ENCODE data around the gene S100A9.

S100A9 gene

DNA sequence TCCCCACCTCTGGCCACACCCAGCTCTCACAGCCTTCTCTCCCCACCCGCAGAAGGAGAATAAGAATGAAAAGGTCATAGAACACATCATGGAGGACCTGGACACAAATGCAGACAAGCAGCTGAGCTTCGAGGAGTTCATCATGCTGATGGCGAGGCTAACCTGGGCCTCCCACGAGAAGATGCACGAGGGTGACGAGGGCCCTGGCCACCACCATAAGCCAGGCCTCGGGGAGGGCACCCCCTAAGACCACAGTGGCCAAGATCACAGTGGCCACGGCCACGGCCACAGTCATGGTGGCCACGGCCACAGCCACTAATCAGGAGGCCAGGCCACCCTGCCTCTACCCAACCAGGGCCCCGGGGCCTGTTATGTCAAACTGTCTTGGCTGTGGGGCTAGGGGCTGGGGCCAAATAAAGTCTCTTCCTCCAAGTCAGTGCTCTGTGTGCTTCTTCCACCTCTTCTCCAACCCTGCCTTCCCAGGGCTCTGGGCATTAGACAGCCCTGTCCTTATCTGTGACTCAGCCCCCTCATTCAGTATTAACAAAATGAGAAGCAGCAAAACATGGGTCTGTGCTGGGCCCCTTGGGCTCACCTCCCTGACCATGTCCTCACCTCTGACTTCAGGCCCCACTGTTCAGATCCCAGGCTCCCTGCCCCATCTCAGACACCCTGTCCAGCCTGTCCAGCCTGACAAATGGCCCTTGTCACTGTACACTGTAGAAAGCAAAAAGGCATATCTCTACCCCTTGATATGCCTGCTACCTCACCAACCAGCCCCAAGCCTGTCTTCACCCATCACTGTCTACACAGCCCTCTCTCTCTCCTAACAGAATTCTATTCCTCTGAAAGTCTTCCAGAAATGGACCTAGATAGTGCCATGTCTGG, 3.2 kb downstream of the S100A9 start:
- H3K9me3 ChIP-seq (replicated peaks in 1 of 11): peaks cover 0 to 18% (median 0%) of the 10 kb centered on the region in 11 experiments; a peak in 2 of 22 replicates
- no peaks in the 10 kb centered on the region for H3K27me3 ChIP-seq
- peaks cover 0 to 7% (median 0%) of the 10 kb centered on the region in 11 experiments; a peak in 2 of 22 replicates for H4K20me1 ChIP-seq
- H3K9ac ChIP-seq: peak overlapping the region in 7 of 11 experiments; percentile 8 to 94 (median 89); a peak in 14 of 22 replicates
- no peak for TF ChIP-seq Cebpa-rat (IDR thresholded peaks at IDR 0.05)
- peaks cover 13 to 100% (median 74%) of the 10 kb centered on the region in 10 experiments for H3K4me1 ChIP-seq
- peak overlapping the region in 7 of 11 experiments; percentile 83 to 99 (median 96); a peak in 15 of 22 replicates for H3K4me2 ChIP-seq
- H3K27ac ChIP-seq: peak overlapping the region in 9 of 11 experiments; percentile 17 to 98 (median 94); a peak in 18 of 22 replicates
- H3K36me3 ChIP-seq: peaks cover 0 to 30% (median 10%) of the 10 kb centered on the region in 11 experiments; a peak in 12 of 22 replicates
- H3K4me3 ChIP-seq: peak overlapping the region in 6 of 10 experiments; percentile 61 to 76 (median 66); a peak in 9 of 20 replicates

- H3K9ac ChIP-seq: peak overlapping the region in 6 of 11 experiments; percentile 85 to 94 (median 92); a peak in 12 of 22 replicates
- H3K9me3 ChIP-seq (replicated peaks in 1 of 11): peaks cover 0 to 18% (median 0%) of the 10 kb centered on the region in 11 experiments; a peak in 2 of 22 replicates
- peak overlapping the region in 5 of 11 experiments; percentile 86 to 99 (median 98); a peak in 9 of 22 replicates for H3K4me2 ChIP-seq
- H3K27ac ChIP-seq: peak overlapping the region in 10 of 11 experiments; percentile 12 to 98 (median 92); a peak in 19 of 22 replicates
- peaks cover 0 to 30% (median 10%) of the 10 kb centered on the region in 11 experiments; a peak in 12 of 22 replicates for H3K36me3 ChIP-seq
- H3K4me1 ChIP-seq: peaks cover 13 to 100% (median 70%) of the 10 kb centered on the region in 10 experiments
- H3K4me3 ChIP-seq: 0 out of 20 replicates have a peak overlapping the region, but pooled peaks of 1 of the 10 experiments have one; percentile 74
- no peaks in the 10 kb centered on the region for H3K27me3 ChIP-seq
- TF ChIP-seq Cebpa-rat (IDR thresholded peaks at IDR 0.05): no peak
- peaks cover 0 to 7% (median 0%) of the 10 kb centered on the region in 11 experiments; a peak in 2 of 22 replicates for H4K20me1 ChIP-seq
Observed at GRCh38 chr1:153361480-153362109, 3.9 kb downstream of the S100A9 start.

- Histone ChIP-seq H3K4me3 (no peak overlapping the region), H3K36me3 (peaks cover 0 to 30% (median 10%) of the 10 kb centered on the region in 11 experiments; a peak in 12 of 22 replicates), H3K9me3 (replicated peaks in 1 of 11) (peaks cover 0 to 11% (median 0%) of the 10 kb centered on the region in 11 experiments; a peak in 2 of 22 replicates), H3K4me1 (peaks cover 10 to 100% (median 66%) of the 10 kb centered on the region in 10 experiments), H3K4me2 (peak overlapping the region in 5 of 11 experiments; percentile 40 to 98 (median 86); a peak in 9 of 22 replicates), H3K27me3 (no peaks in the 10 kb centered on the region), H3K9ac (peak overlapping the region in 6 of 11 experiments; percentile 85 to 94 (median 92); a peak in 11 of 22 replicates), H4K20me1 (peaks cover 0 to 7% (median 0%) of the 10 kb centered on the region in 11 experiments; a peak in 2 of 22 replicates), H3K27ac (peak overlapping the region in 9 of 11 experiments; percentile 11 to 98 (median 94); a peak in 17 of 22 replicates)
- no peak for TF ChIP-seq Cebpa-rat (IDR thresholded peaks at IDR 0.05)
Observed at GRCh38 chr1:153362187-153362775, 4.6 kb downstream of the S100A9 start.

DNA sequence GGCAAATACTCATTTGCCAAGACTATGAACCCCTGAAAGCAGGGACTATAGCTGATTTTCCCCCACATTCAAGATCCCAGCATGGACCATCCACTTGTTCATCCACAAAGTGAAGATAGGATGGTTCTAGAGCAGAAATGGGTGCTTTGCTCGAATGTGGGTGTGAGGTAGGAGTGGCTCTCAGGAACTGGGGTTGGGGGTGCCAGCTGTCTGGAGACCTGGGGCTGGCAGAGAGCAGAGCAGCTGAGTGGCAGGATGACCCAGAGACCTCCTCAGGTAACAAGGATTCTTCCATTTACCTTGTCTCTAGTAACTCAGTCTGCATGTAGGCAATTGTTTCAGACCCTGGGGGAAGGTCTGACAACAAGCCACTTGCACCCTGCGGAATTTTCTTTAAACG, 6.0 kb downstream of the S100A9 start:
- Histone ChIP-seq H3K27me3 (no peaks in the 10 kb centered on the region), H3K4me1 (peaks cover 0 to 100% (median 66%) of the 10 kb centered on the region in 10 experiments; a peak in 15 of 20 replicates), H3K4me2 (peak overlapping the region in 5 of 11 experiments; percentile 40 to 98 (median 86); a peak in 10 of 22 replicates), H3K9ac (no peak overlapping the region), H3K36me3 (peaks cover 0 to 22% (median 10%) of the 10 kb centered on the region in 11 experiments; a peak in 12 of 22 replicates), H3K4me3 (no peak overlapping the region), H3K27ac (peak overlapping the region in 5 of 11 experiments; percentile 91 to 98 (median 96); a peak in 8 of 22 replicates), H3K9me3 (replicated peaks in 1 of 11) (peaks cover 0 to 4% (median 0%) of the 10 kb centered on the region in 11 experiments; a peak in 1 of 22 replicates), H4K20me1 (peaks cover 0 to 7% (median 0%) of the 10 kb centered on the region in 11 experiments; a peak in 2 of 22 replicates)
- TF ChIP-seq Cebpa-rat (IDR thresholded peaks at IDR 0.05): no peak

DNA sequence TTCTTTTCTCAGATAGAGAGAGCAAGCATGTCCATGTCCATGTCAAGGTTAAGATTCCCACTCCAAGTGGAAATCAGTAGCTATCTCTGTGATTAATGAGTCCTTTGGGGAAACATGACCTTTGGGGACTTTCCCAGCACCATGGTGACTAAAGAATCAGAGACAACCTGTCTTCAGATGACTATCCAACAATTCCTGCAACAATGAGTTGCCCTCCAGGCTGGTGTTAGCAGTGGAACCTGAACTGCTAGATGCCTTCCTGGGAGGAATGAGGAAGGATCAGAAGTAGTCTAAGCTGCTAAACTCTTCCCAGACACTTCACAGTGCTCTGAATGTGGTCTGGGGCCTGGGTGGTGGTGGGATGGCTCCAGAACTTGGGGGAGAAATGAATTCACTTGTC, 6.5 kb downstream of the S100A9 start:
- H3K27me3 ChIP-seq: no peaks in the 10 kb centered on the region

DNA sequence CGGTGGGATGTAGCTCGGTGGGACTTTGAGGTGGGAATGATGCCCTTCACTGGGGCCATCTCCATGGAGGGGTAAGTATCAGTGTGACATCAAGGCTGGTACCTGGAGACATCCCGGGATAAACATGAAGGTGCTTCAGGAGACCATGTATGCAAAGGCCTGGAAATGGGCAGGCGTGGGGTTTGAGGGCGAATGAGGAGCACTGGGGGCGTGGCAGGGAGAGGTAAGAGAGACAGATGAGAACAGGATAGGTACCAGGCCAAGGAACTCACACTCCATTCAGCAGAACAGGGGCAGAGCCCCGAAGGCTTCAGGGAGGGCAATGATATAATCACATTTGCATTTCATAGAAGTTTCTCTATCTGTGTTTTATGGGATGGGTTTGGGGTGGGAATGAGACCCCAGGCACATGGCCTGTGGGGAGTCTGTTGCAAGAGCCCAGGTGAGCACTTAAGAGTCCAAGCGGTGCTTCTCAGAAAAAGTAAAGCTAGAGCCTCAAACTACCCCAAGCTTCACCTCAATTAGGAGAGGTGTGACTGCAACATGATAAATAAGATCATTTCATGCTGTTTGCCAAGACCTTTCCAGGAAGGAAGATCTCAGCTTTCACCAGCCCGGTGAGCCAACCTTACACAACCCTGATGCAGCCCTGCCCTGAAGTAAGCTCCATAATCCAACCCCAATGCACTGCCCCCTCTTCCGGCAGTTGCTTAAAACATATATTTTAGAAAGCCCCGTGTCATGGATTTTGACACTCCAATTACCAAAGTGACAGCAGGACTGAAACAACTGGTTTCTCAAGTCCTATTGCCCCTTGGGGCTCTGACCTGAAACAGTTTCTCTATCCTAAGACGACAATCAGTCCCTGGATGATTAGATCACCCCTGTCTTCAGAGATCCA, 7.4 kb downstream of the S100A9 start:
- Histone ChIP-seq H3K4me3 (no peak overlapping the region), H3K9ac (peak overlapping the region in 4 of 11 experiments; percentile 3 to 60 (median 52); a peak in 6 of 22 replicates), H4K20me1 (no peaks in the 10 kb centered on the region; a peak in 2 of 22 replicates), H3K4me1 (peaks cover 0 to 100% (median 60%) of the 10 kb centered on the region in 10 experiments; a peak in 14 of 20 replicates), H3K27me3 (no peaks in the 10 kb centered on the region), H3K9me3 (replicated peaks in 1 of 11) (no peaks in the 10 kb centered on the region), H3K27ac (peak overlapping the region in 6 of 11 experiments; percentile 24 to 98 (median 92); a peak in 11 of 22 replicates), H3K36me3 (peaks cover 0 to 8% (median 3%) of the 10 kb centered on the region in 11 experiments; a peak in 6 of 22 replicates), H3K4me2 (peak overlapping the region in 7 of 11 experiments; percentile 9 to 98 (median 68); a peak in 13 of 22 replicates)
- peak in 3 of 11 experiments; percentile 52 to 84 (median 74); a peak in 4 of 22 replicates for TF ChIP-seq Cebpa-rat (IDR thresholded peaks at IDR 0.05)

More for the DNA sequence above, 6.5 kb downstream of the S100A9 start:
- H3K4me1 ChIP-seq: peaks cover 0 to 100% (median 64%) of the 10 kb centered on the region in 10 experiments; a peak in 14 of 20 replicates
- peaks cover 0 to 7% (median 0%) of the 10 kb centered on the region in 11 experiments; a peak in 2 of 22 replicates for H4K20me1 ChIP-seq
- peak overlapping the region in 5 of 11 experiments; percentile 40 to 98 (median 86); a peak in 9 of 22 replicates for H3K4me2 ChIP-seq
- peaks cover 0 to 16% (median 7%) of the 10 kb centered on the region in 11 experiments; a peak in 11 of 22 replicates for H3K36me3 ChIP-seq
- peak overlapping the region in 2 of 11 experiments; percentile 56 to 60; a peak in 4 of 22 replicates for H3K9ac ChIP-seq
- H3K4me3 ChIP-seq: no peak overlapping the region
- no peaks in the 10 kb centered on the region for H3K9me3 ChIP-seq (replicated peaks in 1 of 11)
- TF ChIP-seq Cebpa-rat (IDR thresholded peaks at IDR 0.05): no peak
- peak overlapping the region in 5 of 11 experiments; percentile 57 to 98 (median 94); a peak in 10 of 22 replicates for H3K27ac ChIP-seq

Data from BLaER1 treated with 17β-estradiol and CSF1 and Interleukin-3, amounts not matched to agents 10 nM and 100 nM (cell line).